Spleen (tissue), 11 donors: Measurements from ENCODE around the gene WLS. TPM values are rescaled to one million over a fixed set of nuclear protein-coding genes. Genes with fewer than 3 reads are reported as not detected.

Experiments used
- DNase-seq: peaks from one replicate; pipeline ENCODE4 v3.0.0-alpha.2; 2020
- H3K27ac ChIP-seq, 8 donors: fragments of 200-600 bp; sonication (generic) in 7 of 8; 1 replicate in 4 of 8; 2 replicates in 4 of 8; pipeline versions ENCODE4 v1.5.0 to v1.8.0; 2016 to 2021; ENCODE audit warnings: inconsistent platforms in 4 of 8, mild to moderate bottlenecking in 4 of 8, moderate library complexity in 1 of 8
- H3K27me3 ChIP-seq, 7 donors: fragments of 200-600 bp; sonication (generic) in 6 of 7; replicated peaks in 1 of 7; 1 replicate in 4 of 7; 2 replicates in 3 of 7; pipeline versions ENCODE4 v1.5.0 to v1.8.0; 2016 to 2021; ENCODE audit warnings: inconsistent platforms in 3 of 7, mild to moderate bottlenecking in 1 of 7
- H3K36me3 ChIP-seq, 6 donors: fragments of 200-600 bp; sonication (generic) in 5 of 6; 1 replicate in 4 of 6; 2 replicates in 2 of 6; pipeline versions ENCODE4 v1.5.0 to v1.8.0; 2016 to 2021; ENCODE audit warnings: inconsistent platforms in 2 of 6
- H3K4me1 ChIP-seq, 6 donors: fragments of 200-600 bp; sonication (generic) in 5 of 6; 1 replicate in 3 of 6; 2 replicates in 3 of 6; pipeline versions ENCODE4 v1.5.0 to v1.8.0; 2016 to 2021; ENCODE audit warnings: inconsistent platforms in 3 of 6
- H3K4me3 ChIP-seq, 8 donors: fragments of 200-600 bp; sonication (generic) in 7 of 8; 1 replicate in 4 of 8; 2 replicates in 4 of 8; pipeline versions ENCODE4 v1.5.0 to v1.8.0; 2016 to 2021; ENCODE audit warnings: inconsistent platforms in 4 of 8, mild to moderate bottlenecking in 4 of 8, moderate library complexity in 2 of 8
- H3K9me3 ChIP-seq, 8 donors: fragments of 200-600 bp; sonication (generic) in 7 of 8; 1 replicate in 4 of 8; 2 replicates in 4 of 8; pipeline versions ENCODE4 v1.5.0 to v1.8.0; 2016 to 2021; ENCODE audit warnings: inconsistent platforms in 4 of 8
- CTCF ChIP-seq, 11 experiments: fragments of 200-600 bp in 7 of 11; fragments of 450-650 bp in 4 of 11; sonication (generic) in 4 of 11; IDR thresholded peaks in 8 of 11; conservative IDR thresholded peaks in 3 of 11; 1 replicate in 7 of 11; 2 replicates in 4 of 11; pipeline versions ENCODE4 v1.4.0 to v1.8.0; 2016 to 2021; ENCODE audit warnings: antibody characterized with exemption in 11 of 11, inconsistent platforms in 4 of 11, mild to moderate bottlenecking in 1 of 11
- POLR2A ChIP-seq, 3 donors: fragments of 450-650 bp; IDR thresholded peaks; one replicate each; pipeline ENCODE4 v1.5.1; 2017; ENCODE audit warnings: antibody characterized with exemption in 3 of 3, mild to moderate bottlenecking in 1 of 3
- POLR2AphosphoS5 ChIP-seq, 3 donors: sonication (generic); formaldehyde crosslinking; IDR thresholded peaks; one replicate each; pipeline ENCODE4 v1.5.1; 2017; ENCODE audit warnings: antibody characterized with exemption in 3 of 3
- WGBS, 5 donors: extraction: QIAGEN DNeasy Blood & Tissue Kit in 3 of 5; methylation state at CpG; one replicate each; pipeline versions ENCODE4 v1.1.5 to v1.1.7; 2013 to 2018; 5-methylcytosine and 5-hydroxymethylcytosine counted together
- intact Hi-C: fragments of 100-400 bp; cut with DNase I; formaldehyde crosslinking; loops from one replicate; pipeline ENCODE4 v1.15.0; 2023; ENCODE audit warnings: low total_unique reads
- polyA plus RNA-seq, 3 donors: library from polyadenylated mRNA; stranded (reverse); fragments of 200-250 nt; gene quantifications; one replicate each; pipeline ENCODE4 v1.2.1, GENCODE V29; 2013
- total RNA-seq, 7 donors: library from RNA; depleted of rRNA in 3 of 7; stranded (reverse); fragments of >200 nt in 3 of 7; fragmentation: NEBNext Ultra II Directional in 4 of 7; extraction: Animal tissue kit (Norgen Biotek cat#: 25700) in 4 of 7; gene quantifications; one replicate each; pipeline versions ENCODE4 v1.1.0 to v1.2.1, GENCODE V29; 2016 to 2021
- donor health status: healthy with polysubstance abuse.
- donor health status: DM: no; HTN: no; CAD: no; lungs with moderate emphysema.
- donor health status: DM: no; HTN: no; CAD: no.
- donor health status: Bipolar disorder and iron deficiency.
- donor health status: healthy.
- donor health status: DM: no; HTN: no; CAD: no.
- donor health status: DM: yes; HTN: yes; CAD: no.

WLS gene
- total and polyA plus RNA-seq, 10 donors: 5.6 to 67.2 (median 53.2) TPM

GRCh38 chr1:68100571-68100970, 131.8 kb downstream of the WLS start:
- WGBS, 5 donors: 83 to 96% (median 94%) methylated on average over 2 of the region's 2 CpGs
- no peak for DNase-seq
- H3K27ac ChIP-seq: no peak overlapping the region
- H3K9me3 ChIP-seq: no peaks in the 10 kb centered on the region
- intact Hi-C loops: no loop called here
- H3K36me3 ChIP-seq: no peaks in the 10 kb centered on the region
- peaks cover 0 to 11% (median 0%) of the 10 kb centered on the region in 7 donors for H3K27me3 ChIP-seq
- no peak overlapping the region for H3K4me3 ChIP-seq
- TF ChIP-seq CTCF (IDR thresholded peaks at IDR 0.05 in 8 of 11, conservative IDR thresholded peaks at IDR 0.05 in 3 of 11): no peak
- TF ChIP-seq POLR2AphosphoS5 (IDR thresholded peaks at IDR 0.05): no peak
- no peaks in the 10 kb centered on the region for H3K4me1 ChIP-seq

- no peaks in the 10 kb centered on the region for H3K27me3 ChIP-seq
- no peak overlapping the region for H3K27ac ChIP-seq
- H3K4me3 ChIP-seq: no peak overlapping the region
- DNase-seq: no peak
- no peaks in the 10 kb centered on the region for H3K36me3 ChIP-seq
- H3K9me3 ChIP-seq: no peaks in the 10 kb centered on the region
- H3K4me1 ChIP-seq: no peaks in the 10 kb centered on the region
- intact Hi-C loops: no loop called here
- TF ChIP-seq POLR2A (IDR thresholded peaks at IDR 0.05) (no peak), CTCF (IDR thresholded peaks at IDR 0.05 in 8 of 11, conservative IDR thresholded peaks at IDR 0.05 in 3 of 11) (no peak), POLR2AphosphoS5 (IDR thresholded peaks at IDR 0.05) (no peak)
These were observed 138.6 kb downstream of the WLS start for GRCh38 chr1:68093737-68094136.

- no peaks in the 10 kb centered on the region for H3K9me3 ChIP-seq
- no peaks in the 10 kb centered on the region for H3K27me3 ChIP-seq
- no peak for DNase-seq
- no peaks in the 10 kb centered on the region for H3K4me1 ChIP-seq
- H3K36me3 ChIP-seq: no peaks in the 10 kb centered on the region
- WGBS, 5 donors: 53 to 84% (median 77%) methylated on average over 4 of the region's 4 CpGs
- H3K4me3 ChIP-seq: no peak overlapping the region
- TF ChIP-seq POLR2AphosphoS5 (IDR thresholded peaks at IDR 0.05) (no peak), POLR2A (IDR thresholded peaks at IDR 0.05) (no peak), CTCF (IDR thresholded peaks at IDR 0.05 in 8 of 11, conservative IDR thresholded peaks at IDR 0.05 in 3 of 11) (no peak)
- intact Hi-C loops: no loop called here
- no peak overlapping the region for H3K27ac ChIP-seq
These were observed 145.1 kb downstream of the WLS start for GRCh38 chr1:68087184-68087583.

- DNase-seq: no peak
- WGBS, 5 donors: 67 to 90% (median 74%) methylated on average over 1 of the region's 1 CpG
- no peak for TF ChIP-seq POLR2AphosphoS5 (IDR thresholded peaks at IDR 0.05)
- no peak for TF ChIP-seq CTCF (IDR thresholded peaks at IDR 0.05 in 8 of 11, conservative IDR thresholded peaks at IDR 0.05 in 3 of 11)
- TF ChIP-seq POLR2A (IDR thresholded peaks at IDR 0.05): no peak
- H3K4me3 ChIP-seq: no peak overlapping the region
- H3K4me1 ChIP-seq: no peaks in the 10 kb centered on the region
- H3K9me3 ChIP-seq: no peaks in the 10 kb centered on the region
- H3K27ac ChIP-seq: no peak overlapping the region
- H3K36me3 ChIP-seq: no peaks in the 10 kb centered on the region
- intact Hi-C loops: no loop called here
- no peaks in the 10 kb centered on the region for H3K27me3 ChIP-seq
These were observed 146.6 kb downstream of the WLS start for GRCh38 chr1:68085752-68086151.
